Stimulated activated naive CD8-positive, alpha-beta T cell treated with anti-CD3 and anti-CD28 coated beads, Interleukin-15, amount 100 ng/mL, for 72 hours (primary cell): ENCODE data around the gene CYSTM1.

Experiments
- ATAC-seq: fragments of 150-1000 bp; cut with Tn5 transposase; 2 replicates; pipeline ENCODE4 v1.10.0; 2021; ENCODE audit warnings: mild to moderate bottlenecking, moderate library complexity
- DNase-seq, 2 donors: peaks; one replicate each; pipeline ENCODE4 v3.0.0; 2021 to 2022
- H3K27ac Mint-ChIP-seq, 2 donors: one replicate each; pipeline ENCODE4 v1.8.0; 2022; ENCODE audit warnings: mild to moderate bottlenecking in 2 of 2, mixed read lengths in 2 of 2, moderate library complexity in 2 of 2
- H3K27me3 Mint-ChIP-seq: one replicate; pipeline ENCODE4 v1.8.0; 2022; ENCODE audit warnings: mixed read lengths
- H3K4me1 Mint-ChIP-seq: one replicate; pipeline ENCODE4 v1.8.0; 2022; ENCODE audit warnings: mild to moderate bottlenecking, mixed read lengths
- H3K4me3 Mint-ChIP-seq, 2 donors: one replicate each; pipeline ENCODE4 v1.8.0; 2022; ENCODE audit warnings: mild to moderate bottlenecking in 2 of 2, mixed read lengths in 2 of 2, moderate library complexity in 1 of 2
- H3K9me3 Mint-ChIP-seq, 2 donors: one replicate each; pipeline ENCODE4 v1.8.0; 2022; ENCODE audit warnings: mixed read lengths in 2 of 2

The CYSTM1 gene

DNA sequence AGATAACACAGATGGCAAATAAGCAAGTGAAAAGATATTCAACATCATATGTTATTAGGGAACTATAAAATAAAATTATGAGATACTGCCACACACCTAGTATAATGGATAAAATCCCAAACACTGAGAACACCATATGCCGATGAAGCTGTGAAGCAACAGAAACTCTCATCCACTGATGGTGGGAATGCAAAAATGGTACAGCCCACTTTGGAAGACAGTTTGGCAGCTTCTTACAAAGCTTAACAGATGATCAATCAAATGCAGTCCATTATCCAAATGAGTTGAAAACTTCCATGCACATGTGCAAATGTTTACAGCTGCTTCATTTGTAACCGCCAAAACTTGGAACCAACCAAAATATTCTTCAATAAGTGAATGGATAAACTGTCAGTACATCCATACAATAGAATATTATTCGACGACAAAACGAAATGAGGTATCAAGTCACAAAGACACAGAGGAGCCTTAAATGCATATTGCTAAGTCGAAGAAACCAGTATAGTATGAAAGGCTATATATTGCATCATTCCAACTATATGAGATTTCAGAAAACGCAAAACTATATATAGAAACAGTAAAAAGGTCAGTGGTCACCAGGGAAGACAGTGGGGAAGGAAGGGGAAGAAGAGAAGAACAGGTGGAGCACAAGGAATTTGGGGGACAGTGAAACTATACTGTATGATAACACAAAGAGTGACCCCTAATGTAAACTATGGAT lies 113.0 kb downstream of the CYSTM1 start:
- H3K4me1 Mint-ChIP-seq, result peaks cover 20% of the 10 kb centered on the region
- no peak overlapping the region for H3K4me3 Mint-ChIP-seq
- H3K27me3 Mint-ChIP-seq, result no peaks in the 10 kb centered on the region
- ATAC-seq (no peak), DNase-seq (no peak)
- H3K27ac Mint-ChIP-seq, result no peak overlapping the region
- no peaks in the 10 kb centered on the region for H3K9me3 Mint-ChIP-seq

DNA sequence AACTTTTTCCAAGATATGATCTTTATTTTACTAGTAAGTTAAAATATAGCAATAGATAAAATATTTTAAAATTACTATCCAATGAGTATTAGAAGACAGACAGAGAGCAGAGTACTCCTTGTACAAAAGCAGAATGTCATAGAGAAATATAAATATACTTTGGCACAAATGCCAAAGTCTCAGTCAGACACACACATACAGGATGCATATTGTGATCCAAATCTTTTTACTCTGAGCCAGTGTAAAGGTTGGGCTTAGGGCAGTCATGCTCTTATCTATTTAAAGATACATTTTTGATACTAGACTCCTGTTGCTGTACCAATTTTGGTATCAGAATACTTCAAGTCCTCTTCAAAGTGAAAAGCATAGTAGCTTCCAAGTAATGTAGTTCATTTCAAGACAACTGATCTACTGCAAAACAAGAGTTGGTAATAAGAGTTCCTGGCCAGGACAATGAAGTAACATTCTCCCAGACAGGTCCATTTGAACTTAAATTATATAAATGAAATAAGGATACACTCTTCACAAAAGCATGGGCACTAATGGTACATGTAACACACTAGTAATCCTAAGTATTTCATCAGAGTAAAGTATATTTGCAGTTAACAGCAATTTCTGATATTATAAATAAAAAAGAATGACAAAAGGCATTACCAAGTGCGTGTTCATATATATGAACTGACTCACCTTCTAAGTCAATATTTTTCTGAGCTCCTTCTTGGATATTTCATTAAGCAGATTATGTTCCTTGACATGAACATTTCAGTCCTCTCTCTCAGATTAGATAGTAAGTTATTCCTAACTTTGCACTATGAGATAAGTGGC lies 117.4 kb downstream of the CYSTM1 start:
- Mint-ChIP-seq H3K4me3 (no peak overlapping the region), H3K27me3 (no peaks in the 10 kb centered on the region), H3K27ac (no peak overlapping the region), H3K4me1 (peaks cover 37% of the 10 kb centered on the region), H3K9me3 (no peaks in the 10 kb centered on the region)
- ATAC-seq, result no peak
- DNase-seq, result no peak
